HG03571 (cell line): ENCODE results near the gene ZNF618.

ENCODE experiments used
- ATAC-seq: cut with Tn5 transposase; IDR thresholded peaks from one replicate; pipeline ENCODE4 v1.9.1; 2021; ENCODE audit not compliant: unreplicated experiment

Gene ZNF618

DNA sequence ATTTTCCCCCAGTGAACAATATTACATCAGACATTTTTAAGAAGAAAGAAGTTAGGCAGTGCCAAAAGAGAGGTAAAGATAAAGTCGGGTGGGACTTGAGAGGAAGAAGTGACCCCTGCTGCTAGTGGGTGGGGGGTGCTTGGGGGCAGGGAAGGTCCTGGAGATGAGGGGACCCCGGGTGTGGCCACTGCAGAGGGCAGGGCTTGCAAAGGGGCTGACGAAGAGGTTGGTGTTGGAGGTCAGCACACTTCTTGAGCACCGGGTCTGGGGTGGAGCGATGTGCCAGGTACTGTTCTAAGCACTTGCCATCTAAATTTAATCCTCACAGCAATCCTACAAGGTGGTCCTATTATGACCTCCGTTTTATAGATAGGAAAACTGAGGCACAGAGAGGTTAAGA lies 140.0 kb downstream of the ZNF618 start:
- no peak for ATAC-seq

GRCh38 chr9:114016629-114017423 lies 140.7 kb downstream of the ZNF618 start:
- no peak for ATAC-seq

DNA sequence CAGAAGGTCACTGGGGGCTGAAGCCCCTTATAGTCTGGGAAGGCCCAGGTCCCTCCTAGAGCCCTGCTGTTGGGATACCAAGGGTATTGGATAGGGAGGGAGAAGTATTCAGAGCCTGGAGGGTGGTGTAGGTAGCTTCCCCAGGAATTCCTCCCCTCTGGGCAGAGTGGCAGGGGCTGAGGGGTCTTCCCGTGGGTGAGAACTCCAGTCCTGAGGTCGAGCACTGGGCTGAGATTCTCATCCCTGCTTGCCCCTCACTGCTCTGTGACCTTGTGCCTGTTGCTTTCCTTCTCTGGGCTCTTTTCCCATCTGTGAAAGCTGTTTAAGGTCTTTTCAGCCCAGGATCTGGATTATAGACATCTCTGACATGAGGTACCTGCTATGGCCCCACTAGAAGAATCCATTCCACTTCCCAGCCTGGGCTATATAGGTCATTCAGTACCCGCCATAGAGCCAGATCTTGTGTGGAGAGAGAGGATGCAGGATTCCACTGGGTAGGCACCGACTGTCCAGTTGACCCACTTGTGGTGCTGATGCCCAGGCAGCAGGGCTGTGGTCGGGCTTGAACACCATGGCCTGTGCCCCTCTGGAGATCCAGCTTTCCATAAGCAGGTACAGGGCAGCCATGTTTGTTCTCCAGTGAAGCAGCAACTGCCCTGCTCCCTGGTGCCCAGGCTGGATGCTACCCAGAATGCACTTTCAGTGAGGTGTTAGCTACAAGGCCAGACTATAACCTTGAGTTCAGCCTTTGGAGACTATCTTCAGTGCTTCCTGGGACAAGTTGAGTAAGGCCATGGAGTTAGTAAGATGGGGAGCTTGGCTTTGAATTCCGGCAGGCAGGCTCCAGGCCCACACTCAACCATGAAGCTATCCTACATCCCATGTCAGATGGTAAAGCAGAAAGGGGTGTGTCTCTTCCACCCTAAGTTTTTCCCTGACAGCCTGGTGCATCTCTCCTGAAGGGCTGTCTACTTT lies 141.9 kb downstream of the ZNF618 start:
- ATAC-seq = no peak

GRCh38 chr9:114021578-114021977 lies 145.5 kb downstream of the ZNF618 start:
- no peak for ATAC-seq

GRCh38 chr9:114023961-114024360 lies 147.9 kb downstream of the ZNF618 start:
- no peak for ATAC-seq

DNA sequence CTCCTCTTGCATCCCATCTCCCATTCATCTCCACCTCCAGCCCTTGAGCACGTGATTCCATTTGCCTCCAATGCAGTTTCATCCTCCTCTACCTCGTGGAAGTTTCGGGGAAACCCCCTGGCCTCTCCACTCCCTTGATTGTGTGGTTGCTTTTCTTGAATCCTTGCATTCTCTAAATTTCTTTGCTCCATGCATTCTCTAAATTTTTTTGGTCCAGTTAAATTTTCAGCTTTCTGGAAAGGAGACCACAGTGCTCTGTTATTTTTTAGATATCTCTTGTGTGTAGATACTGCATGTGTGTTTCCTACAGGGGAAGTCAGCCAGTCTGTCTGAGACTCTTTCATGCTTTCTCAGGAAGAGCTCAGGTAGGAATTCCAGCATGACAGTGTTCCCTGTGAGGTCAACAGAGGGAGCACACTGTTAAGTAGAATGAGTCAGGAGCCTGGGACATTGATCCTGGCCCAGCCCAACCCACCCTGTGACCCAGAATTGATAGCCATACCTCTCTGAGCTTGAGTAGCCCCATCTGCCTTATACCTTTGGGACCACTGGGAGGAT lies 149.2 kb downstream of the ZNF618 start:
- no peak for ATAC-seq

- no peak for ATAC-seq
Measured at GRCh38 chr9:114025760-114026159, 149.7 kb downstream of the ZNF618 start.

DNA sequence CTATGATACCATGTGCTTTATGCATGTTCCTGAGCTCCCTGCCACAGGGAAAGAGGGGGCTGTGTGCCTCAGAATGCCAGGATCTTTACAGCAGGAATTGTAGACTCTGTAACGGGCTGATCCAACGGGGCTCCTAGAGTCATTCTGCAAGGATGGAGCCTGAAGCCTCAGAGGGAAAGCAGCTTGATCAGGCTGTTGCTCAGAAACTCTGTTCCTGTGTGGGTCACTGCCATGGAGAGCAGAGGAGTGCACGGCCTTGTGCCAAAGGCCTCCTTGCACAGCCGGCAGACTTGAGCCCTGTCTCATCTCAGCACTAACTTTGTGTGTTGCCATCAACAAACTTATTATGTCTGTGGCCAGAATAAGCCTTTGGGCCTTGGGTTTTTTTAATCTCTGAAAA lies 150.2 kb downstream of the ZNF618 start:
- no peak for ATAC-seq

DNA sequence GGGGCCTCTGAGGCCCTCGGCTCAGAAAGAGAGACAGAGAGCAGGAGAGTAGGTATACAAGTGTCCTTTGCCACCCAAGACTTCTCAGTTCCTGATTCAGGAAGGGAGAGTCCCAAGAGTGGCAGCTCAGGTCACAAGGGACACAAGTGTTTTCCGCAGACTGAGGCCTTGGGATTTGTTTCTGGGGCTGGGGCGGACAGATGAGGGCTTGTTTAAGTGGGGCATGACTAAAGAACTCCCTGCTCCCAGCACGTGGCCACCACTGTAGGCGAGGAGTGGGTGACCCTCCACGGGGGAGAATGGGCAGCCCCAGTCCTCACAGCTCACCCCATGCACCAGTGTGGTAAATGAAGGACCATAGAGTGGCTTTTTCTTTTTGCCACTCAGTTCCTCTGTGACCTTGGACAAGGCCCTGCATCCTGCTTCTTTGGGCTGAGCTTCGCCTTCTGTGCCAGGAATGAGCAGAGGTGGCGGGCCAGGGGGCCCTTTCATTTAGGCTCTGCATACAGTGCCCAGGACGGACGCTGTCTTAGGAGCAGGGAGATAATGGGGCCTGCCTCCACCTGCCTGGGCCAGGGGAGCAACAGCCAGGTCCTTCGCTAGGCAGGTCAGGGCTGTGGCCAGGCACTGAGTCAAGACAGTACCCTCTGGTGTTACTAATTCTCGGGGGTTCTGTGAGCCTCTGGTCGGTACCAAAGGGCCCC lies 151.2 kb downstream of the ZNF618 start:
- no peak for ATAC-seq

GRCh38 chr9:114027863-114028465 lies 151.9 kb downstream of the ZNF618 start:
- no peak for ATAC-seq

GRCh38 chr9:114028646-114029045 lies 152.5 kb downstream of the ZNF618 start:
- no peak for ATAC-seq

- no peak for ATAC-seq
Measured at GRCh38 chr9:114029311-114030170, 153.4 kb downstream of the ZNF618 start.

GRCh38 chr9:114030364-114030763 lies 154.3 kb downstream of the ZNF618 start:
- no peak for ATAC-seq

- no peak for ATAC-seq
Measured at GRCh38 chr9:114031037-114031630, 155.0 kb downstream of the ZNF618 start.

DNA sequence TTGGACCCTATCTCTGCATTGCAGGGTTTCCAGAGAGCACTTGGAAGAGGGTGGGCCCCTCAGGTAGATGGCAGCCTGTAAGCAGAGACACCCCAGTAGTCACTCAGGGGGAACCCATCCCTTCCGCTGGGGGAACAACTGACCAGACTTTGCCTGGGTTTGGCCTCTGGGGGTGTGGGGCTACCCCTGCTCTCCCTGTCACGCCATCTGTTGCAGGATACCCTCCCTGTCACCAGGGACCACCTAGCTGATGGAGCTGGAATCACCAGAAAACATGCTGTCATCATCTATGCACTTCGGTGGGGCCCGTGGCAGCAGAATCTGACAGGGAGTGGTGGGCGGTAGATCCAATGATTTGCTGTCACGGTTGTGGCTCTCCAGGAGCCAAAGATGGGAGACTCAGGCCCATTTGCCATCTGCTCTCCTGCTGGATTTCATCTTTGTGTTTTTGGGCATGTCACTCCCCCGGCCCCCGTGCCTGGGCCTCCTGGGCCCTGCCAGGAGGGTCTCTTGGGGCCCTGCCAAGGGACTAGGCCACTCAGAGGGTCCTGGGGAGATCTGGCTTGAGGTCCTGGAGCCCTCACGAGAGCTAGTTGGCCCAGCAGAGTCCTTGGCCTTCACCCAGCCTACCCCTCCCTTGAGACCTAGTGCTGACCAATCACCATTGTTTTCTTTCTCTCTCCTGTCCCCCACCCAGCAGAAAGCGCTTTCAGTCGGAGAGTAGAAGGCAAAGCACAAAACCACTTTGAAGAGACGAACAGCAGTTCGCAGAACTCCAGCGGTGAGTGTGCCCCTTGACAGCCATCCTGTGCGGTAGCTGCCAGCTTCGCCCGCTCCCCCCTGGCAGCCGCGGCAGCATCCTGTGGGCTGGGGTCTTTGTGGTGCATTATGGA lies 156.1 kb downstream of the ZNF618 start:
- ATAC-seq = no peak

DNA sequence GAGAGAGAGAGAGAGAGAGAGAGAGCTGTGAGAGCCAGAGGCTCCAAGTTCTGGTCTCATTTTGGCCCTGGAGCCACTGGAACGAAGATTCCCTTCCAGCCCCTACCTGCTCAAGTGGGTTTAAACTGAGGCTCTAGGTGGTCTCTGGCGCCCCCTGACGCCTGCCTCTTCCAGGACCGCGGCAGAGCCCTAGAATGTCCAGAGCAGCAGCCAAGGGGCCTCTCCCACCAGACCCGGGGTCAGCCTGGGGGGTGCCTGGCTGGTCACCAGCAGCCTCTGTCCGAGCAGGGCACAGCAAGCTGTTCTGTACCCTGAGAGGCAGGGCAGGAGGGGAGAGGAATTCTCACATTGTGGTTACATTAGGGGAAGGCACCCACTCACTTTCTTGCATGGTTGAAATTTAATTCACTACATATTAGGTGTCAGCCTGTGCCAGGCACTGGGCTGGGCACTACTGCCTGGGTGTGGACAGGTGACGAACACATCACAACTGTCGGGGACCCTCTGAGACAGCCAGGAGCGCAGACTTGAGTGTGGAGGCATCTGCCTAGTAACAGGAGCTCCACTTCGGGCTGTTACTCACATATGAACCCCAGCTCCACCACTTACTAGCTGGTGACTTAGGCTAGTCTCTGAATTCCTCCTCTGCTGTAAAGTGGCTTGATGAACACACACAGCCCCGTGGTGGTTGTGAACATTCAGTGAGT lies 157.4 kb downstream of the ZNF618 start:
- ATAC-seq = no peak

DNA sequence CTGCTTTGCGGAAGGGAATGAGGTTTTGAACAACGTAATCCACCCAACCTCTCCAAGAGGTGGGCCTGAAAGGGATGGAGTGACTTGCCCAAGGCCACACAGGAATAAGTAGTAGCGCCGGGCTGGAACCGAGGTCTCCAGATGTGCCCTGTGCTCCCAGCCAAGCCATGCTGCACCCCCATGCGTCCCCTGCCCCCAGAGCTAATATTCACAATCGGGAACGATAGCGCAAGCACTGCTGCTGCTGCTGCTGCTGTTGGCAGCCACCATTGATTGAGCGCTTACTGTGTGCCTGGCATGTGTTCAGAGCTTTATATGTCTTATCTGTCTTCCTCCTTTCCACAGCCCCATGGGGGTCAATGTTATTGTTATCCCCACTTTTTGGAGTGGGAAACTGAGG lies 158.1 kb downstream of the ZNF618 start:
- ATAC-seq = no peak

- no peak for ATAC-seq
Measured at GRCh38 chr9:114034661-114035062, 158.6 kb downstream of the ZNF618 start.
